ENCODE results near the gene PDP2. TPM values are rescaled to one million over a fixed set of nuclear protein-coding genes. Genes with fewer than 3 reads are reported as not detected.

The PDP2 gene
- polyA plus RNA-seq, 1 donor (not counting 4 experiments of a cell fraction or from before 2014, with no cell fraction given), result 18.5 TPM

DNA sequence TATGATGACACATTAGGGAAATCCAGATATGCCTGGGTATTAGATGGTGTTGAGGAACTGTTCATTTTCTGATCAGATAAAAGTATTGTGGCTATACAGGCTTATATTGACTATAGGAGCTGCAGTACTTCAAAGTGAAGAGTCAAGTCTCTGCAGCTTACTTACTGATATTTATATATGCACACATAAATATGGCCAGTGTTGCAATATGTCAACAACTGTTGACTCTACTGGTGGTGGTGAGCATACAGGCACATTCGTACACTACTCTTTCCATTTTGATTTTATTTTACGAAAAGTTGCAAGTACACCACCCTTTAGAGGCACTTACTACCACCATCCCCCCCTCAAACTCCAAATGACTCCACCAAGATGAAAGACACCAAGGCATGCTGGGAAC is 51.4 kb downstream of the PDP2 start:
- Histone ChIP-seq H3K27me3 (ENCODE audit: control insufficient read depth, extremely low read depth, insufficient read depth, low read length) (no peaks in the 10 kb centered on the region), H3K36me3 (ENCODE audit: control insufficient read depth in 2 of 2, extremely low read depth in 1 of 2, insufficient read depth in 2 of 2, low read length in 2 of 2) (peaks cover 2 to 8% of the 10 kb centered on the region in 2 experiments), H3K4me3 (ENCODE audit: control insufficient read depth in 2 of 3, extremely low read depth in 1 of 3, insufficient read depth in 2 of 3, low read depth in 1 of 3, low read length in 3 of 3) (no peak overlapping the region), H3K27ac (ENCODE audit: control insufficient read depth, insufficient read depth, low read length) (no peak overlapping the region), H4K20me1 (ENCODE audit: control insufficient read depth, extremely low read depth, insufficient read depth, low read length) (no peaks in the 10 kb centered on the region), H3K79me2 (ENCODE audit: control insufficient read depth, insufficient read depth, low read length) (peaks cover 27% of the 10 kb centered on the region), H3K9me3 (ENCODE audit: control insufficient read depth, low read depth, low read length) (no peaks in the 10 kb centered on the region), H3K9me1 (ENCODE audit: control insufficient read depth, extremely low read depth, insufficient read depth, low read length) (no peaks in the 10 kb centered on the region), H2AFZ (ENCODE audit: control insufficient read depth, low read length) (no peak overlapping the region), H3K9ac (ENCODE audit: control insufficient read depth, extremely low read depth, insufficient read depth, low read length) (no peak overlapping the region), H3K4me1 (ENCODE audit: control insufficient read depth, extremely low read depth, insufficient read depth, low read length) (peaks cover 36% of the 10 kb centered on the region), H3K4me2 (ENCODE audit: control insufficient read depth, extremely low read depth, insufficient read depth, low read depth, low read length) (no peak overlapping the region)
- DNase-seq (ENCODE audit: low read depth, low spot score) (no peak), FAIRE-seq (no peak)
- TF ChIP-seq, protein P1, sequence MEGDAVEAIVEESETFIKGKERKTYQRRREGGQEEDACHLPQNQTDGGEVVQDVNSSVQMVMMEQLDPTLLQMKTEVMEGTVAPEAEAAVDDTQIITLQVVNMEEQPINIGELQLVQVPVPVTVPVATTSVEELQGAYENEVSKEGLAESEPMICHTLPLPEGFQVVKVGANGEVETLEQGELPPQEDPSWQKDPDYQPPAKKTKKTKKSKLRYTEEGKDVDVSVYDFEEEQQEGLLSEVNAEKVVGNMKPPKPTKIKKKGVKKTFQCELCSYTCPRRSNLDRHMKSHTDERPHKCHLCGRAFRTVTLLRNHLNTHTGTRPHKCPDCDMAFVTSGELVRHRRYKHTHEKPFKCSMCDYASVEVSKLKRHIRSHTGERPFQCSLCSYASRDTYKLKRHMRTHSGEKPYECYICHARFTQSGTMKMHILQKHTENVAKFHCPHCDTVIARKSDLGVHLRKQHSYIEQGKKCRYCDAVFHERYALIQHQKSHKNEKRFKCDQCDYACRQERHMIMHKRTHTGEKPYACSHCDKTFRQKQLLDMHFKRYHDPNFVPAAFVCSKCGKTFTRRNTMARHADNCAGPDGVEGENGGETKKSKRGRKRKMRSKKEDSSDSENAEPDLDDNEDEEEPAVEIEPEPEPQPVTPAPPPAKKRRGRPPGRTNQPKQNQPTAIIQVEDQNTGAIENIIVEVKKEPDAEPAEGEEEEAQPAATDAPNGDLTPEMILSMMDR (optimal IDR thresholded peaks at IDR 0.05 in 1 of 3, IDR thresholded peaks at IDR 0.05 in 1 of 3, conservative IDR thresholded peaks at IDR 0.05 in 1 of 3; ENCODE audit: extremely low read depth in 1 of 3, insufficient read depth in 2 of 3, low read length in 3 of 3), result no peak
- no peak for TF ChIP-seq EZH2 (IDR thresholded peaks at IDR 0.05; ENCODE audit: low read length)
- dilution Hi-C loops (cut with MboI; ENCODE audit: extremely low pct_ligation_motif_present, low sequenced_read_pairs), result no loop called here

DNA sequence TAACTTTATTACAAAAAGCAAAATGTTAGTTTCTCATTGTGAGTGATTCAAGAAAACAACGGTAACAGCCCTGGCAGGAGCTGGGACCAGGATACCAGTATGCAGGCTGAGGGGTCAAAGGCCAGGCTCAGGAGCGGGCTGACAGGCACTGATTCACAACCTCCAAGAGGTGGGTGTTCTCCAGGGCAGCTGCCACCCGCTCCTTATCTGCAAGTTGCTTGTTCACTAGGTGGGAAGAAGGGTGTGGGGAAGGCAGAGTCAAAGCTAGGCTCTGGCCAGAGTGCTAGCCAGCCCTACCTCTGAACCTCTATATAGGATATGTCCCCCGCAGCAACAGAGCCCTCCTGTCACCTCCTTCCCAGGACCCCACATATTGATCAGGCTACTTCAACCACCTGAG is 51.8 kb downstream of the PDP2 start:
- H3K4me1 ChIP-seq (ENCODE audit: control insufficient read depth, extremely low read depth, insufficient read depth, low read length), result peaks cover 34% of the 10 kb centered on the region

More for the DNA sequence above, 51.8 kb downstream of the PDP2 start:
- no peak overlapping the region for H3K9ac ChIP-seq (ENCODE audit: control insufficient read depth, extremely low read depth, insufficient read depth, low read length)
- no peak for TF ChIP-seq EZH2 (IDR thresholded peaks at IDR 0.05; ENCODE audit: low read length)
- TF ChIP-seq, protein P1 (optimal IDR thresholded peaks at IDR 0.05 in 1 of 3, IDR thresholded peaks at IDR 0.05 in 1 of 3, conservative IDR thresholded peaks at IDR 0.05 in 1 of 3; ENCODE audit: extremely low read depth in 1 of 3, insufficient read depth in 2 of 3, low read length in 3 of 3), result no peak
- H3K36me3 ChIP-seq (ENCODE audit: control insufficient read depth in 2 of 2, extremely low read depth in 1 of 2, insufficient read depth in 2 of 2, low read length in 2 of 2), result peaks cover 6 to 8% of the 10 kb centered on the region in 2 experiments
- no peak overlapping the region for H3K4me2 ChIP-seq (ENCODE audit: control insufficient read depth, extremely low read depth, insufficient read depth, low read depth, low read length)
- H4K20me1 ChIP-seq (ENCODE audit: control insufficient read depth, extremely low read depth, insufficient read depth, low read length), result peaks cover under 1% of the 10 kb centered on the region
- DNase-seq (ENCODE audit: low read depth, low spot score) (no peak), FAIRE-seq (no peak)
- H2AFZ ChIP-seq (ENCODE audit: control insufficient read depth, low read length), result no peak overlapping the region
- dilution Hi-C loops (cut with MboI; ENCODE audit: extremely low pct_ligation_motif_present, low sequenced_read_pairs), result no loop called here
- no peak overlapping the region for H3K27ac ChIP-seq (ENCODE audit: control insufficient read depth, insufficient read depth, low read length)
- H3K27me3 ChIP-seq (ENCODE audit: control insufficient read depth, extremely low read depth, insufficient read depth, low read length), result no peaks in the 10 kb centered on the region
- H3K4me3 ChIP-seq (ENCODE audit: control insufficient read depth in 2 of 3, extremely low read depth in 1 of 3, insufficient read depth in 2 of 3, low read depth in 1 of 3, low read length in 3 of 3), result no peak overlapping the region
- H3K79me2 ChIP-seq (ENCODE audit: control insufficient read depth, insufficient read depth, low read length), result peaks cover 31% of the 10 kb centered on the region
- H3K9me3 ChIP-seq (ENCODE audit: control insufficient read depth, low read depth, low read length), result no peaks in the 10 kb centered on the region
- peaks cover 2% of the 10 kb centered on the region for H3K9me1 ChIP-seq (ENCODE audit: control insufficient read depth, extremely low read depth, insufficient read depth, low read length)
